K562 (cell line): Measurements from ENCODE around the gene MRPS10.

Experiments used
- HIVEP1 ChIP-seq: fragments of 250-450 bp; sonication (Bioruptor Pico); IDR thresholded peaks from 2 replicates; pipeline ENCODE4 v1.4.0; 2020; ENCODE audit warnings: mild to moderate bottlenecking
- NR3C1 ChIP-seq: sonication (generic); formaldehyde crosslinking; IDR thresholded peaks from 2 replicates; pipeline ENCODE4 v1.8.1; 2022; ENCODE audit warnings: missing genetic modification reagents
- RFX5 ChIP-seq: IDR thresholded peaks from 2 replicates; pipeline ENCODE4 v1.6.1; 2011; ENCODE audit warnings: low read depth, mild to moderate bottlenecking, improper control_type of control experiment, low read length
- USF2 ChIP-seq: sonication (generic); formaldehyde crosslinking; IDR thresholded peaks from 2 replicates; pipeline ENCODE4 v1.5.0; 2020; ENCODE audit warnings: missing genetic modification reagents

DNA sequence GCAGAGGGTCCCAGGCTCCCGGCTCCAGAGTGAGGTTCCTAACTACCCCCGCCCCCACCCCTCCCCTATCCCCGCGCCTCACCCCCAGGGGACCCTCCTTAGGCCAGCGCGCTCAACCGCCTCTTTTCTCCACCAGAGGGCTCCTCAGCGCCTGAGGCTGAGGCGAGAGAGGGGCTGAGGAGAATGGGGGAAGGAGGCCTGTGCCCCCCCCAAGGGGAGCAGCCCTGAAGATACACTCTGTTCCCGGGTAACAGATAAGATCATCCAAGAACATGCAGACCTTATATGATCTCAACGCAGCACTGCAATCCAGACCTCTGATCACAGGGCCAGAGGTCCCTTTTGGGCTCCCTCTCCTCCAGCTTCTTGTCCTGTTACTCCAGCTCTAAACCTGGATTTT, 43.3 kb upstream of the MRPS10 start:
- TF ChIP-seq RFX5: no peak
- TF ChIP-seq NR3C1 (CRISPR knock-in tag): no peak
- no peak for TF ChIP-seq HIVEP1 (CRISPR knock-in tag)
- TF ChIP-seq USF2 (CRISPR knock-in tag): no peak
